HCT116 (cell line): Measurements from ENCODE around the gene COL5A2.

Source experiments
- CEBPB ChIP-seq: IDR thresholded peaks from 2 replicates; pipeline ENCODE4 v1.6.1; 2012; ENCODE audit warnings: low read depth
- CTCF ChIP-seq, 3 experiments: fragments of 200-600 bp in 1 of 3; sonication (generic) in 1 of 3; IDR thresholded peaks in 2 of 3; conservative IDR thresholded peaks in 1 of 3; 2 replicates each; pipeline ENCODE4 v1.5.1; 2012 to 2017; ENCODE audit warnings: low read depth in 2 of 3, low read length in 2 of 3, antibody characterized with exemption in 1 of 3, borderline replicate concordance in 1 of 3, control low read depth in 1 of 3, mild to moderate bottlenecking in 1 of 3, mixed read lengths in 1 of 3, mixed run types in 1 of 3, moderate library complexity in 1 of 3; ENCODE audit not compliant: insufficient read depth in 1 of 3
- EGR1 ChIP-seq: IDR thresholded peaks from 2 replicates; pipeline ENCODE4 v1.6.1; 2012; ENCODE audit warnings: low read depth
- EZH2 ChIP-seq: fragments of 200-600 bp; sonication (generic); IDR thresholded peaks from 2 replicates; pipeline ENCODE4 v1.6.1; 2017; ENCODE audit warnings: antibody characterized with exemption, mixed run types
- EZH2phosphoT487 ChIP-seq: fragments of 200-600 bp; IDR thresholded peaks from 2 replicates; pipeline ENCODE4 v1.6.1; 2018; ENCODE audit warnings: antibody characterized with exemption, borderline replicate concordance
- JUND ChIP-seq: IDR thresholded peaks from 2 replicates; pipeline ENCODE4 v1.6.1; 2012
- POLR2A ChIP-seq: IDR thresholded peaks from 2 replicates; pipeline ENCODE4 v1.7.0; 2011; ENCODE audit warnings: borderline replicate concordance; ENCODE audit not compliant: insufficient read depth, insufficient read length; ENCODE audit errors: extremely low read depth
- POLR2AphosphoS5 ChIP-seq: IDR thresholded peaks from 2 replicates; pipeline ENCODE4 v1.6.1; 2011; ENCODE audit warnings: mild to moderate bottlenecking, low read depth, low read length, moderate library complexity
- RAD21 ChIP-seq: IDR thresholded peaks from 2 replicates; pipeline ENCODE4 v1.6.1; 2012; ENCODE audit warnings: low read depth, mild to moderate bottlenecking
- SIN3A ChIP-seq: IDR thresholded peaks from 2 replicates; pipeline ENCODE4 v1.6.1; 2012; ENCODE audit warnings: low read depth
- SP1 ChIP-seq: IDR thresholded peaks from 2 replicates; pipeline ENCODE4 v1.6.1; 2012; ENCODE audit warnings: low read depth
- SRF ChIP-seq: IDR thresholded peaks from 2 replicates; pipeline ENCODE4 v1.6.1; 2012; ENCODE audit warnings: low read depth
- YY1 ChIP-seq: IDR thresholded peaks from 2 replicates; pipeline ENCODE4 v1.6.1; 2011; ENCODE audit warnings: low read length, low read depth, moderate library complexity, mild to moderate bottlenecking; ENCODE audit not compliant: insufficient replicate concordance; ENCODE audit errors: extremely low read depth
- ZFX ChIP-seq: fragments of 450-650 bp; IDR thresholded peaks from 2 replicates; pipeline ENCODE4 v1.6.1; 2017

GRCh38 chr2:189024901-189025618, 154.5 kb downstream of the COL5A2 start:
- TF ChIP-seq CTCF (IDR thresholded peaks at IDR 0.05 in 2 of 3, conservative IDR thresholded peaks at IDR 0.05 in 1 of 3; ENCODE audit: borderline replicate concordance in 1 of 3, insufficient read depth in 1 of 3, low read depth in 2 of 3, low read length in 2 of 3) = peak in 2 of 3 experiments; percentile 71 to 80; a peak in 4 of 6 replicates
- no peak for TF ChIP-seq POLR2A
- no peak for TF ChIP-seq SRF
- TF ChIP-seq SP1 = no peak
- no peak for TF ChIP-seq CEBPB
- no peak for TF ChIP-seq ZFX
- TF ChIP-seq EGR1 = no peak
- TF ChIP-seq POLR2AphosphoS5 = no peak
- TF ChIP-seq EZH2 = no peak
- no peak for TF ChIP-seq SIN3A
- TF ChIP-seq RAD21 = peak; percentile 44; the same call in 1 of the 2 replicates
- no peak for TF ChIP-seq YY1
- no peak for TF ChIP-seq JUND
- TF ChIP-seq EZH2phosphoT487 = no peak
